Measurements from ENCODE around the gene INSC. TPM values are rescaled to one million over a fixed set of nuclear protein-coding genes. Genes with fewer than 3 reads are reported as not detected.

The INSC gene
- polyA plus RNA-seq, 1 donor, result 1.3 TPM

- no peak for DNase-seq (ENCODE audit: low read depth)
Observed at GRCh38 chr11:15291885-15292284, 177.2 kb downstream of the INSC start.

- DNase-seq (ENCODE audit: low read depth), result no peak
Observed at GRCh38 chr11:15293975-15294620, 179.4 kb downstream of the INSC start.

GRCh38 chr11:15295695-15296094 lies 181.0 kb downstream of the INSC start:
- DNase-seq (ENCODE audit: low read depth), result no peak

Other genes with a start within 250 kb of the INSC start
- 16.0 TPM for gene CYP2R1, start 222.7 kb upstream of the INSC start, polyA plus RNA-seq (ENCODE audit: insufficient read length)
- gene CALCA, start 142.6 kb upstream of the INSC start, polyA plus RNA-seq (ENCODE audit: insufficient read length), result not detected
- gene CALCB, start 41.3 kb upstream of the INSC start, polyA plus RNA-seq (ENCODE audit: insufficient read length), result 0.68 TPM

Measured in forelimb muscle (tissue), 1 donor.